RCC 7860 (cell line): ENCODE measurements around the gene PAX7.
"Not testable (repeated sequence)": the region's sequence is repeated elsewhere in the genome, so short reads cannot be mapped to it uniquely, and the experiment has no call there.

ENCODE experiments used
- DNase-seq: peaks from one replicate; pipeline ENCODE4 v3.0.0-alpha.2; 2015; ENCODE audit warnings: low spot score
- FAIRE-seq: peaks from 2 replicates; lab custom pipeline; 2012; peaks lifted over from hg19 to GRCh38; lab: Jason Lieb, UNC

PAX7 gene

DNA sequence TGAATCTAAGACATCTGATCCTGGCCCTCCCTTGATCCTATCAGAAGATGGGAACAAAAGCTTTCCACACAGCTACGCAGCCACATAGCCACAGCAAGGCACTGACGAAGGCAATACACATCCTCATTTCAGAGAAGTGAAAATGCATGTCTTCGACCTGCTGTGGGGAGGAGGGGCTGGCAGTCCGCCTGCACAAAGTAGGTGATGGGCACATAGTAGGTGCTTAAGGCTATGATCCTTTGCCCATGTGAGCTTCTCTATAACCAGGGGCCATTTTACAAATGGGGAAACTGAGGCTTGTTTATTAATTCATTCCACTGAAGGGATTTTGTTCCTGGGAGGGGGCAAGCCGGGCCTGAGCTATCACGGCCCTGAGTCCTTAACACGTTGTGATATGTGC is 94.2 kb downstream of the PAX7 start:
- FAIRE-seq (no peak), DNase-seq (no peak)

DNA sequence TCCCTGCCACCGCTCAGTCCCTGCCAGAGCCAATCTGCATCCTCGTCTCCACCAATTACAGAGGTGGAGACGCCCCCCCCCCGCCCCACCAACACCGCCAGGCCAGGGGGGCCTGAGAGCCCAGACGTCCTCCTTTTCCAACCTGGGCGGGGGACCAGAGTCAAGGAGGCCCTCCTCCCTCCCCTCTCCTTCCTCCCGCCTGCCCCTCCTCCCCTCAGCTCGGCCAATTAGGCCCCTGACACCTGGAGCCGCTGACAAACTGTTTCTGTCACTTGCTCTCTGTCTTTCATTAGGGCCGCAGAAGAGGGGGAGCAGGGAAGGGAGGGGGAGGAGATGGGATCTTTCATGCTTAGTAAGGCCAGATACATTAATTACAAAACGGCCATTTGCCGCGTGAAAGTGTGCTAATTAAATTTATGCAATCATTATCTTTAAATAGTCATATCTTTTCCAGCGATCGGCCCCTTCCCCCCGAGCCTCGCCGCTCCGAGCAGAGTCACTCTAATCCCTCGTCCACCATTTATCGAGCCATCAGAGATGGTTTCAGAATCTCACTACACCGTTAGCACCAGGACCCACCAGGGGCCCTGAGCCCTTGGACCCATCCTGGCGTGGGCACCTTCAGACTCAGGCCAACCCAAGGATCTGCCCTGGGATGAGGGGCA is 94.7 kb downstream of the PAX7 start:
- no peak for FAIRE-seq

DNA sequence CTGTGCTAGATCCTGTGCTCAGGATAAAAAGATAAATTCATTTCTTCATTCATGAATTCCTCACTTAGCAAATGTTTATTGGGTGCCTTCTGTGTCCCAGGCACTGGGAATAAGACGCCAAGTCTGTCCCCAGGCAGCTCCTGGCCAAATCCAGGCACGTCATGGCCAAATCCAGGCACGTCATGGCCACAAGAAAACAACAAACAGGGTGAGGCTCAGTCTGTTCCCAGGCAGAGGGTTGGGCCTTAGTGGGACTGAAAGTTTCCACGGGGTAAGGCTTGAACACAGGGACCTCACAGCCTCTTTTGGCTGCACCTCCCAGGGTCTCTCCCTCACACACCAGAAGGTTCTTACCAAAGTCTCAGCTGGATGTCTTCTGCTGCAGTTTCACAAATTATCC is 95.7 kb downstream of the PAX7 start:
- no peak for FAIRE-seq
- DNase-seq = no peak

More for the DNA sequence above, 94.7 kb downstream of the PAX7 start:
- DNase-seq = no peak

DNA sequence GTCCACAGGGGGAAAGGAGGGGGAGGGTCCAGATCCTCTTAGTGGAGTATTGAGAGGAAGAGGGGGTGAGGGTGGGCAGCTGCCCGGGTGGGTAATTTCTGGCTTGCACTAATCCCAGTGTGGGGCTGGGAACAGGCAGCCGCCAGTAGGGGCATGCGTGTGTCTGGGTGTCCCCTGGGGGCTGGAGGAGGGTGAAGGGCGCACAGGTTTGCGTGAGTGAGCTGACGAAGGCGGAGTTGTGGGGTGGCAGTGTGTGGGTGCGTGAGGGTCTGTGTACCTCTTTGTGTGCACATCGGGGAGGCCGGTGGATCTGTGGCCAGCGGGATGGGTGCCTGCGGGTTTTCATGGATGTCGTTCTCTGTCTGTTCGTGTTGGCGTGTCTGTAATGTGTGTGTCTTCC is 97.3 kb downstream of the PAX7 start:
- DNase-seq (no peak), FAIRE-seq (no peak)

DNA sequence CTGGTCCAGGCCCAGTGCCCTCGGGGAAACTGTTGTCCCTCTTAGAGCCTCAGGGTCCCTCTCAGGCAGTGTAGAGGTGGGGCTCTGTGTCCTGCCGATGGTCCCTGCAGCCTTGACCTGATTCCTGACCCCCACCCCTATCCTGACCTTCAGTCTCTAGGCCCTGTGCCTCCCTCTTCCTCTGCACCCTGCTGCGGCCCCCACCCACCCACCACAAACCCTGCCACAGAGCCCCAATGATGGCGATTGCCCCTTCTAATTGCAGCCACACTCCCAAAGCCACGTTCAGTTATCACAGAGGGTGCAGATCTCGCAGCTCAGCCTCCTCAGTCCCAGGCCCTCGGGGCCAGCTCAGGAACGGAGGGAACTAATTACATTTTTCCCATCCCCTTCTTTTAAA is 99.7 kb downstream of the PAX7 start:
- DNase-seq (no peak), FAIRE-seq (no peak)

DNA sequence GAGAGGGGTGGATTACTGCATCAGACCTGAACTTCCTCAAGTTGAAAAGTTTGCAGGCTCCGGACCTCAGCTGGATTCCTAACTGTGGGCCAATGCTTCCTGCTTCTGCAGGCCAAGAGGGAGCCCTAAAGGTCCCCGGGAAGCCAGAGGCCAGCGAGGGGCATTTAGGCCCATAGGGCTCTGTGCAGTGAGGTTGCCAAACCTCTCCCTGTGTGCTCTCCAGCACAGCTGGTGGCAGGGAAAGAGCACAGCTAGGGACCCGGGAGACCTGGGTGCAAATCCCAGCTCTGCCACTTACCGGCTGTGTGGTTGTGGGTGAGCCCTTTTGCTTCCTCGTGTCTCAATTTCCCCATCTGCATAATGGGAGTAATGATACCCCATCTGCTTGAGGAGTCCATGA is 100.5 kb downstream of the PAX7 start:
- no peak for FAIRE-seq

DNA sequence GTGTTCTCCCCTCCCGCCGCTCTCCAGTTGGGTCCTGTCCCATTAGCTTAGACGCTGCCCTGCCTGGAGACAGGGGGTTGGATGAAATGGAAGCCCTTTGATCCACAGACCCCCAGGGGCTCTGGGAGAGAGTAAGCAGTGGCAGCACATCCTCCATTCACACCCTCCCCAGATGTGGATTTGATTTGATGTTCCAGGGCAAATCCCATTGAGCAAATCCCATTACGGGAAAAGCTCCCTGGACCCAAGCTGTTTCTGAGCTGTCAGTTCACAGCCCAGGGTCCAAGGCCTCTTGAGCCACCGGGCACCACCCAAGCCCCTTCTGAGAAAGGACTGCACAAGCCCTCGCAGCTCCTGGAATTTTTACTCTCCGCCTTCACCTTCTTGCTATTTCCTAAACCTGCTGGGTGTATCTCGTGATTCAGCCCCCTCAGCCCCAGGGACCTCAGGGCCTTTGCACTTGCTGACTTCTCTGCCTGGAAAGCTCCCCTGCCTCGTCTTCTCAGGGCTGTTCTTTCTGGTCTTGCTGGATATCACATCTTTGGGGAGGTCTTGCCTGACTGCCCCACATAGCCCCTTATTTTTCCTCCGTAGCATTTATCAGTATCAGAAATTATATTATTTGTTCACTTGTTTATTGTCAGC is 101.1 kb downstream of the PAX7 start:
- DNase-seq = no peak
- no peak for FAIRE-seq

More for the DNA sequence above, 100.5 kb downstream of the PAX7 start:
- no peak for DNase-seq

DNA sequence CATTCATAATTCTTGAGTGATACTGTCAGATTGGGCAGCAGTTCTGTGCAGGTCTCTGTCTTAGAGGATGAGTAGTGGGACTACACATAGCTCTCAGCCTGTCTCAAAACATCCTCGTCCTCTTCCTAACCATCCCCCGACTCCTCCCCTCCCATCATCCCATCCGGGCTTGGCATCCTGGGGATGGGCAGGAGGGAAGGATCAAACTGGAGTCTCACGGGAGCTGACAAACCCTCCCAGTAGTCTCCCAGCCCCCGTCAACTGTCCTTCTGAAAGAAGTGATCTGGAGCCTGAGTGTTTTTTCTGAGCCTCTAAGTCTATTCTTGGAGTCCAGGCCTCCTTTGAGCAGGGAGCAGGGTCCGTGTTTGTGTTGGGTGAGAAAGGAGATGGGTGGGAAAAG is 102.0 kb downstream of the PAX7 start:
- DNase-seq (no peak), FAIRE-seq (no peak)

DNA sequence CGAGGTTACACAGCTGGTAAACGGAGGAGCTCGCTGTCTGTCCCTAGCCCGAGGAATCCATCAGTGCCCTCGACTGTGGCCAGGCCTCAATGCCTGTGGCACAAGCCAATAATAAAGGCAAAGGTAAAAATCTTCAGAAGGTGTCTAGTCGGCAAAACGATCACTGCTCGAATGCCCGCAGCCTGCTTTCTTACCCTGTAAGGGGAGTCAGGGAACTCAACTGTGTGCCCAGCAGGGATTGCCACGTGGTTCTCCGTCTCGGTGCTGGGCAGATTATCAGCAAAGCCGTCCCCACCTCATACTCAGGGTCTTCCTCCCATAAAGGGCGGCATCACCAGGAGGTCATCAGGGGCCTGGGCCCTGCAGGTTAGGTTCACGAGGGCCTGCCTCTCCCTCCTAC is 103.4 kb downstream of the PAX7 start:
- no peak for DNase-seq
- FAIRE-seq = no peak

DNA sequence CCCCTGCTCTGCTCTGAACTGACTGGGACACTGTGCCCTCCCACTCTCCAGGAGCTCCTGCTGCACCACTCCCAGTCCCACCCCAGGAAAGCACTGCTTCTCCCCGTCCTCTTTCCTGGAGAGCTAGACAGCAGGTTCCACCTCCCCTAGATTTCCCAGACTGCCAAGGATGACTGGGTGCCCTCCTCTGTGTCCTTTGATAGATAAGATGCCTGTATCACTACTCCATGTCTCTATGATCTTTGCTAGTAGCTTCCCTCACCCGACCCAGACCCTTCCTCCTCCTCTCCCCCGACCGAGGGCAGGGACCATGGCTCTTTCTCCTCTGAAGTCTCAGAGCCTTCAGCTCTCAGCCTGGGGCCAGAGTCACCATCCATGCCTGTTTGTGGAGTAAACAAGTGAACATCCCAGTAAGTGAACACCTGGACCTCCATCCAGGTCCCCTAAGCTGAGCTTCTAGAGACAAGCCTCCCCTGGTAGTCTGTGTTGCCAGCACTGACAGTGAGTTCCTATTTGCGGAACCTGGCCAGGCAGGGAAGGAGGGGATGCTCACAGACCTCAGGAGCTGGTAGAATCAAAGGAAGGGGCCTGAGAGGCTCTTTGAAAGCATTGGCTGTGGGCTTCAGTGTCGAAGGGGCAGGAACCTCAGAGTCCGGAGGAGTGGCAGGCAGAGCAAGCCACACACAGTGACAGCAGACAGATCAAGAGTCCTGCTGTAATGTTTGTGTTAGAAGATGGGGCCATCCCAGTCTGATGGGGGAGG is 104.0 kb downstream of the PAX7 start:
- DNase-seq = no peak
- no peak for FAIRE-seq

DNA sequence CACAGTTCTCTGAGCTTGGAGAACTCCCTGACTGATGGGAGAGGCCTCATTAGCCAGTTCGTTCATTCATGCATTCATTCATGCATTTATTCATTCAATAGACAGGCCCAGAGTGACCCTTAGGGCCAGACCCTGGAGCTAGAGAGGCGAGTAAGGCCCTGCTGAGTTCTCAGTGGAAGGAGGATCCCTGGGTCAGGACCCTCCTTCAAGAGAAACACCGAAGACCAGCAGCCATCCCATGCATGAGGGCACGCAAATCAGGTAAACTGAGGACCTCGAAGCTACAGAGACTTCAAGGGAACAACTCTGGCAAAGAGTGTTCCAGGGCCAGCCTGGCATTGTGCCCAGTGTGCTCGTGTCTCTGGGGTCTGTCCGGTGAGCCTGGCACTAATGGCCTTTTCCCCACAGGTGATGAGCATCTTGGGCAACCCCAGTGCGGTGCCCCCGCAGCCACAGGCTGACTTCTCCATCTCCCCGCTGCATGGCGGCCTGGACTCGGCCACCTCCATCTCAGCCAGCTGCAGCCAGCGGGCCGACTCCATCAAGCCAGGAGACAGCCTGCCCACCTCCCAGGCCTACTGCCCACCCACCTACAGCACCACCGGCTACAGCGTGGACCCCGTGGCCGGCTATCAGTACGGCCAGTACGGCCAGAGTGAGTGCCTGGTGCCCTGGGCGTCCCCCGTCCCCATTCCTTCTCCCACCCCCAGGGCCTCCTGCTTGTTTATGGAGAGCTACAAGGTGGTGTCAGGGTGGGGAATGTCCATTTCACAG is 104.8 kb downstream of the PAX7 start:
- no peak for FAIRE-seq
- no peak for DNase-seq

DNA sequence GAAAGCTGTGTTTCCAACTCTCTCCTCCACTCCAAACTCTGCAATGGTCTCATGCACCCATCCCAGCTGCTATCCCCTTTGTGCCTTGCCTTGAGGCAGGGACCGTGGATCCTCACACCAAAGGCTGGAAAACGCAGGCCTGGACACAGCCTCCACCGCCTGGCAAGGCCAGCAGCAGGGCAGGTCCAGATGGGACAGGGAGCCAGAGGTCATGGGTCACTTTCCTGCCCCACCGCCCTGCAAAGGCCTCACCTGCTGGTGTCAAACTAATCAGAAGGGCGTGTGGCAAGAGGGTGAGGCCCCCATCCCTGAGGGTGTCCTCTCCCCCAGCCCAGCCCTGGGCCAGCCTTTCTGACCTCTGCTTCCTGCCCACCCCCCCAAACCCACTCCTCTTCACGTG is 106.3 kb downstream of the PAX7 start:
- FAIRE-seq (no peak), DNase-seq (no peak)

DNA sequence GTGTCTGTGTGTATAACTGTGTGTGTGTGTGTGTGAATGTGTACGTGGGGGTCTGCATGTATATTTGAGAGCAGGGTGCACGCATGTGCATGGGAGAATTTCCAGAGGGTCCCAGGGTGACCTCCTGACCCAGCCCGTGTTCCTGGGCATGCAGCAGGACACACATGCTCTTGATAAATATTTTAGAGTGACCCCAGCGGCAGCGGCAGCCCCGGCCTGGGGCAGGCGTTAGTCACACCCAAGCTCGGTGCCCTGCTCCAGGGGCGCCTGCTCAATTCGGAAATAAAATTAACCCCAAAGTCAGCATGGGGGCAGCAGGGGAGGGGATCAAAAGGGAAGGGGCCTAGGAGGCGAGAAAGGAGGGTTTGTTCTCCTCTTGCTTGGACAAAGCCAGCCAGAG is 107.5 kb downstream of the PAX7 start:
- no peak for DNase-seq
- FAIRE-seq = no peak

DNA sequence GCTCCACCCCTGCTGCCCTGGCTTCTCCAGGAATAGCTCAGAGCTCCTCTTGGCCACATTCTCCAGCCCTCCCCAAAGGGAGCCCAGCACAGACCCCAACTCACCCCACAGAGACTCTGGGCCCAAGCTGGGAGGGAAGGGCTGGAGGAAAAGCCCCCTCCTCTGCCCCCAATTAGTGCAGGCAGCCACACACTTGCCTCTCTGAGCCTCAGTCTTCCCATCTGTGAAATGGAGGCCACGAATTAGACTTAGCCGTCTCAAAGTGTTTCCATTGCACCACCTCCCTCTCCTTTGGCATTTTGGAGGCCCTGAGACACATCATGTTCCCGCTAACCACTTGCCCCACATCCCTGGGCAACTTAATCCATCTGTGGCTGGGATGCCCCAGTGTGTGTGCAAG is 108.0 kb downstream of the PAX7 start:
- no peak for FAIRE-seq

DNA sequence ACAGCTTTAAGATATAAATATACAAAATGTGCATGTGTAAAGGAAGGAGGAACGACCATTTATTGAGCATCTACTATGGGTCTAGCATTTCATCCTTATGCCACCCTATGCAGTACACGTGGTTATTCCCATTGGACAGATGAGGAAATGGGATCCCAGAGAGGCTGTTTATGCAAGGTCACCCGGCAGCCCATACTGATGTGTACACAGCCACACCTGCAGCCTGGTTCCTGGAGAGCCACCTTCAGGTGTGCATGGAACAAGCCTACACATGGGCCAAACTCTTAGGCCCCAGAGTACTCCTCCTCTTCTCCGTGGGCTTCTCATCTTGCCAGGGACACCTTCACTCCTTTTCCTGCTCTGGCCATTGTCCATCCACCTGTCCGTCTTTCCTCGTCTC is 108.8 kb downstream of the PAX7 start:
- DNase-seq (no peak), FAIRE-seq (no peak)

More for the DNA sequence above, 108.0 kb downstream of the PAX7 start:
- DNase-seq = no peak

DNA sequence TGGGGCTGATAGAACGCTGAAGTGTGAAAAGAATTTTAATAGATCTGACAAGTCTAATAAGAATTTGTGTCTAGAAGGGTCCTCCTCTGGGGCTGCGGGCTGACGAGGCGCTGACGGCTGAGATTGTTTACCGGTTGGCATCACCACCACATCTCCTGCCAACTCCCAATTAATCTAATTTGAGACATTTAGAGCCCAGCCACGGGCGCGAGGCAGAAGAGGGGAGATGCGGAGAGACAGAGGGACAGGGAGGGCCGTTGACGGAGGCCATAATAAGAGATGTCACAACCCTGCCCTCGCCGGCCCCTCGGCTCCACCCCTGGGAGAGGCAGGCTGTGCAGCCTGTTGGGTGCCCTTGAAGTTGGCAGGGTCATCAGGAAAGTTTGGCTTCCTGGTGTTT is 109.3 kb downstream of the PAX7 start:
- FAIRE-seq = no peak
- no peak for DNase-seq

DNA sequence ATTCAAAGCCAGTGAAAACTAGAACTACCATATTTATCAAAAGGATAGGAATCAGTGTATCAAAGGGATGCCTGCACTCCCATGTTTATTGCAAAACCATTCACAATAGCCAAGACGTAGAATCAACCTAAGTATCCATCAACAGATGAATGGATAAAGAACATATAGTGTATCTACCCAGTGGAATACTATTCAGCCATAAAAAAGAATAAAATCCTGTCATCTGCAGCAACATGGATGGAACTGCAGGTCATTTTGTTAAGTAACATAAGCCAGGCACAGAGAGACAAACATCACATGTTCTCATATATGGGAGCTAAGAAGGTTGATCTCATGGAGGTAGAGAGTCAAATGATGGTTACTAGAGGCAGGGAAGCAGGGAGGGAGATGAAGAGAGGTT is 110.0 kb downstream of the PAX7 start:
- no peak for FAIRE-seq
- DNase-seq = no peak

DNA sequence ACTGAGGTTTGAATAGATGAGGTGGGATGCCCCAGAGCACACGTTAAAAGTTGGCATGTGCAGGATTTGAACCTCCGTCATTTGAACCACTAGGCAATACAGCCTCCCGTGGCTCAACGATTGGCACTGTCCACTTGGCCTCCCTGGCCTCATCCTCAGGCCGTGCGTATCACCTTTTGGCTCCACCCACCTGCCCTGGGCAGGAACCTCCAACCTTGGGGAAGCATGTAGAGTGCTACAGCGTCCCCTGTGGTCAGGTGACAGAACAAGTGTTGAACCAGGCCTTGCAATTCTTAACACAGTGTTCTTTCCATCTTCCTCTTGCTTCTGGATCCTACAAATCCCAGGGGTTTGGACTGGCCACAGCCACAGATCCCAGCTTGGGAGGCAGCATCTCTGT is 112.6 kb downstream of the PAX7 start:
- DNase-seq (no peak), FAIRE-seq (no peak)

DNA sequence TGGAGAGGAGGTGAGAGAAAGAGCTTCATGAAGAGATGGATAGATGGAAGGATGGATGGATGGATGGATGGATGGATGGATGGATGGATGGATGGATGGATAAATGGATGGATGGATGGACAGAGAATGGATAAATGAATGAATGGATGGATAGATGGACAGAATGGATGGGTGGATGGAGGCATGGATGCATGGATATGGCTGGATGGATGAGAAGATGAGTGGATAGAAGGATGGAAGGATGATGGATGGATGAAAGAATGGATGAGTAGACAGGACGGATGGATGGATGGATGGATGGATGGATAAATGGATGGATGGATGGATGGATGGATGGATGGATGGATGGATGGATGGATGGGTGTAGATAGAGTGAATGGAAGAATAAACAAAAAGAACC is 113.7 kb downstream of the PAX7 start:
- FAIRE-seq, DNase-seq: not testable (repeated sequence)

DNA sequence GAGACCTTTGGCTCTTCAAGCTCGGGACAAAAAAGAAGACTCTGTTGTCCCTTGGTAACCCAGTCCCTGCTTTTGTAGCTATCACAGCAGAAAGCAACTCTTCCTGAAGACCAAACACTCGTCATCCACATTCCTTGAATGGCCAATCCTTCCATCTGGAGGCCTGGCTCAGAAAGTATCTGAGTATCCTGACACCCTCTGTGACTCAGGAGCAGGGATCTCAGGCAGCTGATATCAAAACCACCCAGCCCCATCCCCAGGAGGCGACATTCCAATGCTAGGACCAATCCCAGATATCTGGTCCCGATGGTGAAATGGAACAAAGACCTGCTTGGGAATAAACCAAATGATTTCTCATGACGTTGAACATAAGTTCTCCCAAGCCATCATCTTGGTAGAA is 116.3 kb downstream of the PAX7 start:
- DNase-seq (no peak), FAIRE-seq (no peak)

DNA sequence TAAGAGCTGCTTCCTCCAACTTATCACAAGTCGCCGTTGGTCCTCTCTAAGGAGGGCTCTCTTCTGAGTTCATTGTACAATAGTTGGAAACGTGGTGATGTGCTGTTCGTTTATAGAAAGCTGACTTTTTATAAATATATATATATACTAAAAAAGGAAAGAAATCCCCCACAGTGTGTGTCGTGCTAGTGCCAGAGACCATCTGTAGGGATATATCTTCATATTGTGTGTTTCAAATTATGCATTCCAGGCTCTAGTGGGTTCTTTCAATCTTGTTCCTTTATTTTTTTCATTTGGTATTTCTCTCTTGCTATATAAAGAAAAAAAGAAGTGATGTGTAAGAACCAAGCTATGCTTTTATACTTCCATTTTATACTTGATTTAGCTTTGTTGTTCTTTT is 117.0 kb downstream of the PAX7 start:
- DNase-seq (no peak), FAIRE-seq (no peak)
